ENCODE measurements around the gene LRRC56. TPM values are rescaled to one million over a fixed set of nuclear protein-coding genes. Genes with fewer than 3 reads are reported as not detected.

Gene LRRC56
- total RNA-seq, 5 donors from 2014 or later (not counting 1 experiment from before 2014, with no cell fraction given) = 3.4 to 6.1 (median 5.6) TPM

GRCh38 chr11:534396-535209, 2.7 kb upstream of the LRRC56 start:
- Mint-ChIP-seq H3K27me3 (no peaks in the 10 kb centered on the region), H3K9me3 (no peaks in the 10 kb centered on the region), H3K36me3 (peaks cover 6% of the 10 kb centered on the region), H3K27ac (no peak overlapping the region), H3K4me1 (peaks cover 5 to 29% (median 23%) of the 10 kb centered on the region in 3 donors), H3K4me3 (peak overlapping the region; percentile 64 to 69 (median 68))
- H3K4me1 ChIP-seq (ENCODE audit: control insufficient read depth in 1 of 2, extremely low read depth in 1 of 2, insufficient read depth in 2 of 2, low read length in 2 of 2) = peaks cover 11 to 48% of the 10 kb centered on the region in 2 experiments
- no peaks in the 10 kb centered on the region for H3K27me3 ChIP-seq (replicated peaks in 1 of 2; ENCODE audit: control insufficient read depth in 2 of 2, extremely low read depth in 1 of 2, insufficient read depth in 2 of 2, low read length in 1 of 2)
- H3K36me3 ChIP-seq (ENCODE audit: control insufficient read depth in 2 of 2, extremely low read depth in 1 of 2, insufficient read depth in 1 of 2, low read length in 1 of 2) = peaks cover 11 to 25% of the 10 kb centered on the region in 2 donors
- H3K4me3 ChIP-seq (ENCODE audit: control insufficient read depth in 1 of 2, extremely low read depth in 1 of 2, low read length in 1 of 2) = peak overlapping the region; percentile 65 to 67
- H3K27ac ChIP-seq (ENCODE audit: low read length) = no peak overlapping the region
- ChIA-PET POLR2A (interaction anchor here in 1 of 2 donors (0.6 kb wide), 1 partner anchor 132 kb away, joined by 3 read pairs; no protein-coding TSS in a partner anchor), CTCF (interaction anchor here in 1 of 2 donors (1.2 kb wide), 1 partner anchor 16 kb away, joined by 3 read pairs; no protein-coding TSS in a partner anchor)
- WGBS (ENCODE audit: insufficient coverage) = 9% methylated on average over 53 of the region's 66 CpGs
- peak in 1 of 4 experiments; percentile 11 for ATAC-seq (replicated peaks in 1 of 4)
- DNase-seq = peak in 7 of 35 experiments; percentile 20 to 49 (median 30)
- no peaks in the 10 kb centered on the region for H3K9me3 ChIP-seq

GRCh38 chr11:535210-535518, 2.2 kb upstream of the LRRC56 start:
- H3K4me3 ChIP-seq (ENCODE audit: control insufficient read depth in 1 of 2, extremely low read depth in 1 of 2, low read length in 1 of 2) = no peak overlapping the region
- H3K9me3 Mint-ChIP-seq = no peaks in the 10 kb centered on the region
- WGBS (ENCODE audit: insufficient coverage) = under 1% methylated on average over 46 of the region's 56 CpGs
- no peak overlapping the region for H3K27ac ChIP-seq (ENCODE audit: low read length)
- peak overlapping the region in 1 of 3 donors; percentile 64 for H3K4me3 Mint-ChIP-seq
- H3K4me1 ChIP-seq (ENCODE audit: control insufficient read depth in 1 of 2, extremely low read depth in 1 of 2, insufficient read depth in 2 of 2, low read length in 2 of 2) = peaks cover 11 to 48% of the 10 kb centered on the region in 2 experiments
- H3K27me3 Mint-ChIP-seq = no peaks in the 10 kb centered on the region
- ChIA-PET POLR2A (interaction anchor here in 1 of 2 donors (0.6 kb wide), 1 partner anchor 132 kb away, joined by 3 read pairs; no protein-coding TSS in a partner anchor), CTCF (no interaction called here)
- no peak overlapping the region for H3K27ac Mint-ChIP-seq
- H3K27me3 ChIP-seq (replicated peaks in 1 of 2; ENCODE audit: control insufficient read depth in 2 of 2, extremely low read depth in 1 of 2, insufficient read depth in 2 of 2, low read length in 1 of 2) = no peaks in the 10 kb centered on the region
- H3K36me3 Mint-ChIP-seq = peaks cover 6% of the 10 kb centered on the region
- H3K9me3 ChIP-seq = no peaks in the 10 kb centered on the region
- ATAC-seq (replicated peaks in 1 of 4) (peak in 3 of 4 experiments; percentile 26 to 28 (median 26)), DNase-seq (peak in 1 of 35 experiments; percentile 33)
- H3K4me1 Mint-ChIP-seq = peaks cover 5 to 29% (median 23%) of the 10 kb centered on the region in 3 donors
- peaks cover 8 to 23% of the 10 kb centered on the region in 2 donors for H3K36me3 ChIP-seq (ENCODE audit: control insufficient read depth in 2 of 2, extremely low read depth in 1 of 2, insufficient read depth in 1 of 2, low read length in 1 of 2)

- DNase-seq = peak; percentile 78 to 98 (median 93)
- POLR2A ChIA-PET = interaction anchor here (0.6 to 1.0 kb wide), 2 partner anchors 304 to 329 kb away, joined by 3 to 7 read pairs; partner anchors contain the start of genes BET1L (in 1 of the 2) and RIC8A (in 1 of the 2)
- peaks cover 6% of the 10 kb centered on the region for H3K36me3 Mint-ChIP-seq
- H3K27ac ChIP-seq (ENCODE audit: low read length) = peak within 1 kb of the TSS; percentile 89
- CTCF ChIA-PET = interaction anchor here in 1 of 2 donors (0.6 to 1.1 kb wide), 2 partner anchors 186 to 270 kb away, joined by 3 to 4 read pairs; no protein-coding TSS in a partner anchor
- H3K4me3 ChIP-seq (ENCODE audit: control insufficient read depth in 1 of 2, extremely low read depth in 1 of 2, low read length in 1 of 2) = peak within 1 kb of the TSS; percentile 65 to 67
- no peaks in the 10 kb centered on the region for H3K9me3 Mint-ChIP-seq
- no peaks in the 10 kb centered on the region for H3K9me3 ChIP-seq
- H3K27me3 Mint-ChIP-seq = no peaks in the 10 kb centered on the region
- WGBS (ENCODE audit: insufficient coverage) = under 1% methylated on average over 94 of the region's 97 CpGs
- H3K4me1 ChIP-seq (ENCODE audit: control insufficient read depth in 1 of 2, extremely low read depth in 1 of 2, insufficient read depth in 2 of 2, low read length in 2 of 2) = peaks cover 11 to 48% of the 10 kb centered on the region in 2 experiments
- peak; percentile 84 to 90 (median 86) for ATAC-seq (replicated peaks in 1 of 4)
- peak within 1 kb of the TSS; percentile 96 to 97 for H3K27ac Mint-ChIP-seq
- no peaks in the 10 kb centered on the region for H3K27me3 ChIP-seq (replicated peaks in 1 of 2; ENCODE audit: control insufficient read depth in 2 of 2, extremely low read depth in 1 of 2, insufficient read depth in 2 of 2, low read length in 1 of 2)
- H3K36me3 ChIP-seq (ENCODE audit: control insufficient read depth in 2 of 2, extremely low read depth in 1 of 2, insufficient read depth in 1 of 2, low read length in 1 of 2) = peaks cover 8 to 23% of the 10 kb centered on the region in 2 donors
- H3K4me3 Mint-ChIP-seq = peak within 1 kb of the TSS; percentile 86 to 94 (median 91)
- peaks cover 5 to 29% (median 23%) of the 10 kb centered on the region in 3 donors for H3K4me1 Mint-ChIP-seq
Observed at GRCh38 chr11:535519-536454, 1.5 kb upstream of the LRRC56 start, which contains the start of gene HRAS. HRAS (minus strand) TSS chr11:535576.

GRCh38 chr11:537622-538430, 499 bp downstream of the LRRC56 start:
- 21% methylated on average over 12 of the region's 19 CpGs for WGBS (ENCODE audit: insufficient coverage)
- POLR2A ChIA-PET = no interaction called here
- Mint-ChIP-seq H3K27me3 (no peaks in the 10 kb centered on the region), H3K27ac (peak overlapping the region; percentile 74 to 78), H3K4me1 (peaks cover 5 to 27% (median 23%) of the 10 kb centered on the region in 3 donors), H3K36me3 (no peaks in the 10 kb centered on the region), H3K9me3 (no peaks in the 10 kb centered on the region), H3K4me3 (peak overlapping the region; percentile 54 to 91 (median 68))
- ATAC-seq (replicated peaks in 1 of 4) (no peak), DNase-seq (peak in 1 of 35 experiments; percentile 4)
- peak overlapping the region; percentile 49 to 53 for H3K4me3 ChIP-seq (ENCODE audit: control insufficient read depth in 1 of 2, extremely low read depth in 1 of 2, low read length in 1 of 2)
- CTCF ChIA-PET = interaction anchor here in 1 of 2 donors (0.8 kb wide), 1 partner anchor 66 kb away, joined by 3 read pairs; no protein-coding TSS in a partner anchor
- peaks cover 11 to 48% of the 10 kb centered on the region in 2 experiments for H3K4me1 ChIP-seq (ENCODE audit: control insufficient read depth in 1 of 2, extremely low read depth in 1 of 2, insufficient read depth in 2 of 2, low read length in 2 of 2)
- peaks cover 4 to 10% of the 10 kb centered on the region in 2 donors for H3K36me3 ChIP-seq (ENCODE audit: control insufficient read depth in 2 of 2, extremely low read depth in 1 of 2, insufficient read depth in 1 of 2, low read length in 1 of 2)
- H3K27ac ChIP-seq (ENCODE audit: low read length) = peak overlapping the region; percentile 89
- H3K27me3 ChIP-seq (replicated peaks in 1 of 2; ENCODE audit: control insufficient read depth in 2 of 2, extremely low read depth in 1 of 2, insufficient read depth in 2 of 2, low read length in 1 of 2) = no peaks in the 10 kb centered on the region
- H3K9me3 ChIP-seq = no peaks in the 10 kb centered on the region

GRCh38 chr11:538431-539051, 1.2 kb downstream of the LRRC56 start:
- Histone ChIP-seq H3K27ac (ENCODE audit: low read length) (no peak overlapping the region), H3K4me1 (ENCODE audit: control insufficient read depth in 1 of 2, extremely low read depth in 1 of 2, insufficient read depth in 2 of 2, low read length in 2 of 2) (peaks cover 11 to 41% of the 10 kb centered on the region in 2 experiments), H3K27me3 (replicated peaks in 1 of 2; ENCODE audit: control insufficient read depth in 2 of 2, extremely low read depth in 1 of 2, insufficient read depth in 2 of 2, low read length in 1 of 2) (no peaks in the 10 kb centered on the region), H3K36me3 (ENCODE audit: control insufficient read depth in 2 of 2, extremely low read depth in 1 of 2, insufficient read depth in 1 of 2, low read length in 1 of 2) (peaks cover 4% of the 10 kb centered on the region in 2 donors), H3K4me3 (ENCODE audit: control insufficient read depth in 1 of 2, extremely low read depth in 1 of 2, low read length in 1 of 2) (no peak overlapping the region), H3K9me3 (no peaks in the 10 kb centered on the region)
- ChIA-PET CTCF (no interaction called here), POLR2A (no interaction called here)
- H3K36me3 Mint-ChIP-seq = no peaks in the 10 kb centered on the region
- H3K4me1 Mint-ChIP-seq = peaks cover 5 to 27% (median 23%) of the 10 kb centered on the region in 3 donors
- ATAC-seq (replicated peaks in 1 of 4) (no peak), DNase-seq (peak in 1 of 35 experiments; percentile 4)
- no peak overlapping the region for H3K4me3 Mint-ChIP-seq
- H3K9me3 Mint-ChIP-seq = no peaks in the 10 kb centered on the region
- 95% methylated on average over 16 of the region's 20 CpGs for WGBS (ENCODE audit: insufficient coverage)
- H3K27me3 Mint-ChIP-seq = no peaks in the 10 kb centered on the region
- peak overlapping the region; percentile 55 to 78 for H3K27ac Mint-ChIP-seq
